ENCODE measurements around the gene CREB1. TPM values are rescaled to one million over a fixed set of nuclear protein-coding genes. Genes with fewer than 3 reads are reported as not detected.
A peak's percentile ranks its signal among the peaks of the same experiment; 100 is the strongest.

The CREB1 gene
- total RNA-seq, 1 experiment from 2014 or later = 34.6 TPM

GRCh38 chr2:207587305-207587704 is 57.5 kb downstream of the CREB1 start:
- DNase-seq (ENCODE audit: low read depth, low spot score) = no peak
- in situ Hi-C loops (cut with HindIII; ENCODE audit: low pct_unique_long_range_greater_than_20kb, low sequenced_read_pairs) = no loop called here

DNA sequence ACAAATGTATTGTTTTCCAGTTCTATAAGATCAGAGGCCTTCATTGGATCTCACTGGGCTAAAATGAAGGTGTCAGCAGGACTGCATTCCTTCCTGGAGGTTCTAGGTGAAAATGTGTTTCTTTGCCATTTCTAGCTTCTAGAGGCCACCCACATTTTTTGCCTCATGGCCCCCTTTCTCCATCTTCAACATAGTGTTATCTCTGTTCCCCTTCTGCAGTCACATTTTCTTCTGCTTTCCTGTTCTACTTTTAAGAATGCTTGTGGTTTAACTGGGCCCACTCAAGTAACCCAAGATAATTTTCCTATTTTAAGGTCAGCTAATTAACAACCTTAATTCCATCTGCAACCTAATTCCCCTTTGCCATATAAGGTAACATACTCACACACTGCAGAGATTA is 59.4 kb downstream of the CREB1 start:
- in situ Hi-C loops (cut with HindIII; ENCODE audit: low pct_unique_long_range_greater_than_20kb, low sequenced_read_pairs) = no loop called here
- no peak for DNase-seq (ENCODE audit: low read depth, low spot score)

DNA sequence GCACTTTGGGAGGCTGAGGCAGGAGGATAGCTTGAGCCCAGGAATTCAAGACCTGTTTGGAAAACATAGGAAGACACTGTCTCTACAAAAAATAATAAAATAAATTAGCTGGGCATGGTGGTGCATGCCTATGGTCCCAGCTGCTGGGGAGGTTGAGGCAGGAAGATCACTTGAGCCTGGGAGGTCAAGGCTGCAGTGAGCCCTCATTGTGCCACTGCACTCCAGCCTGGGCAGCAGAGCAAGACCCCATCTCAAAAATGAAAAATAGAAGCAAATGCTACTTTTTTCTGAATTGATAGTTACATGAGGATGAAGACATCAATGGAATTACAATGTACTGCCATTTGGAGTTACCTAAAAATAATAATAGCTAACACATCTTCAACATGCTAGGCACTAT is 63.5 kb downstream of the CREB1 start:
- in situ Hi-C loops (cut with HindIII; ENCODE audit: low pct_unique_long_range_greater_than_20kb, low sequenced_read_pairs) = no loop called here

GRCh38 chr2:207594264-207594663 is 64.5 kb downstream of the CREB1 start:
- DNase-seq (ENCODE audit: low read depth, low spot score) = no peak
- in situ Hi-C loops (cut with HindIII; ENCODE audit: low pct_unique_long_range_greater_than_20kb, low sequenced_read_pairs) = no loop called here

More for the DNA sequence above, 63.5 kb downstream of the CREB1 start:
- DNase-seq (ENCODE audit: low read depth, low spot score) = no peak

GRCh38 chr2:207594731-207595130 is 65.0 kb downstream of the CREB1 start:
- in situ Hi-C loops (cut with HindIII; ENCODE audit: low pct_unique_long_range_greater_than_20kb, low sequenced_read_pairs) = no loop called here
- DNase-seq (ENCODE audit: low read depth, low spot score) = no peak

DNA sequence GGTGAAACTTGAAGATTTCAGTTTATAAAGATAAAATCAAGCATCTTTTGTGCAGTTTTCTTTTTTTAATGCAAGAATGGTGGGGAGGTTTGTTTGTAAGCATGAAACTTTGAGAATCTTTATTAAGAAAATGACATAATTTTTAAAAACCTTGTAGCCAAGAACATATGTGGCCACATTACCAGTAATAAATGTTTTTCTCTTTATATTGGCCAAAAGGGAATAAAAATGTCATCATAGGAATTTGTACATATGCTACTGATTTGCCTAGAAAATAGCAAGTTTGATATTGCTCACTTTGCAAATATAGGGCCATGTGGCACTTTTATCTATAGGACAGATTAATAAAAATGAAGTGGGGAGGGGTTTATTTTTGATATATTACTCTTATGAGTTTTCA is 69.9 kb downstream of the CREB1 start:
- in situ Hi-C loops (cut with HindIII; ENCODE audit: low pct_unique_long_range_greater_than_20kb, low sequenced_read_pairs) = no loop called here
- no peak for DNase-seq (ENCODE audit: low read depth, low spot score)

DNA sequence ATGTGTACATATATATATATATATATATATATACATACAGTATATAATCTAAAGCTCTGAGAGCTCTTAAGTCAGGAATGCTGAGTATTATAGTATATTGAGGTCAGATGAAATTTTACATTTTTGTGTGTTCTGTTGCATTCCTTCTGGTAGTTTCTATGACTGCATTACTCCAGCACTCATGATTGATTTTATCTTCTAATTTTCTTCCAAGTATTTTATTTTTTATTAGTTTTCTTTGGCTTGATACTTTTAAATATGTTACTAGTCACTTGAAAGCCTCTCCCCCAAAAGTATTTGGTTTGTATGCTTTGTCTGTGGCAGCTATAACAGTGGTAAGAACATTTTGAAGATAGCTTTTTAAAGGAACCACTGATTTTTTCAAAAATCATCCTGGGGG is 70.5 kb downstream of the CREB1 start:
- in situ Hi-C loops (cut with HindIII; ENCODE audit: low pct_unique_long_range_greater_than_20kb, low sequenced_read_pairs) = no loop called here
- no peak for DNase-seq (ENCODE audit: low read depth, low spot score)

DNA sequence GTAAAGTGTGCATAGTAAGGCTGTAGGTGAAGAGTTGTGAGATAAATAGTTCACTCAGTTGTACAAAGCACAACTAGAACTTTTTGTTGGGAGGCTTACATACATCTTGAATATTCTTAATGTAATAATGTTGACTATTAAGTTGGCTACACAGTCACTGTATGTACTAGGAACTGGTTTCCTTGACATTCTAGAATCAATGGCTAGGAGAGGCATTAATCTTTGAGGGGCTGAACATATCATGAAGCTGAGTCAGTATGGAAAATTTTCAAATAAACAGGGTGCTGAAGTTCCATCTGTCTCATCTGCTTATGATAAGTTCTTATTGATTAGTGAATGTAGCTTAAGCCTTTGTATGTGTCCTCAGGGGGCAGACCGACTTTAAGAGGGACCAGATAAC is 72.0 kb downstream of the CREB1 start:
- in situ Hi-C loops (cut with HindIII; ENCODE audit: low pct_unique_long_range_greater_than_20kb, low sequenced_read_pairs) = no loop called here
- no peak for DNase-seq (ENCODE audit: low read depth, low spot score)

DNA sequence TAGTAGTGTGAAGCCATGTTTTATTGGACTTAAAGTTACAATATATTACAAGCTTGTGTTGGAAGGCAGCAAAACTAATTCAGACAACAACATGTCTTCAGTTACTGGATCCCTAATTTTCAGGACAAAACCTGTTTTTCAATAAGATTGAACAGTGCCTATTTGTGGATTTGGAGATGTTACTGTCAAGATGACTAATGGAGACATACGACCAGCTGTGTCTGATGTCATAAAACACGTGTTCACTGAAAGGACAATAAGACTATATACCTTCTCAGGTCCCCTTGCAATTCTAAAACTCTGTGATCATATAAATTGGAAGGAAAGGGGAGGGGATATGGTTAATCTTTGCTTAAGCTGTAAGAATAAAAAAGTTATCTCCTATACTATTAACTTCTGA is 73.7 kb downstream of the CREB1 start:
- peak; percentile 68 for DNase-seq (ENCODE audit: low read depth, low spot score)
- in situ Hi-C loops (cut with HindIII; ENCODE audit: low pct_unique_long_range_greater_than_20kb, low sequenced_read_pairs) = no loop called here

DNA sequence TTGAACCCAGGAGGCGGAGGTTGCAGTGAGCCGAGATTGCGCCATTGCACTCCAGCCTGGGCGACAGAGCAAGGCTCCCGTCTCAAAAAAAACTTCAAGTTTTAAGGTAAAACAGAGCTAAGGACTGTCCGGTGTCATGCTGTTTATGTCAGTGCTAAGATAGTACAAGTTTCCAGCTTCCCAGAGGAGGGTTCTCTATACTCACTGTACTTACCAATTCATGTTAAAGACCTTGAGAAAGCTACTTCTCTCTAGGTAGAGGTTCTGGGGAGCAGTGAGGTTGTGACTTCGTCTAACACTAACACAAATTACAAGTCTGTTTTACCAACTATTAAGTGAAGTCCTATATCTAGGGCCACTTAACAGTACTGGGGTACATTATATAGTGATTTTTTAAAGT is 76.6 kb downstream of the CREB1 start:
- in situ Hi-C loops (cut with HindIII; ENCODE audit: low pct_unique_long_range_greater_than_20kb, low sequenced_read_pairs) = no loop called here
- no peak for DNase-seq (ENCODE audit: low read depth, low spot score)

- in situ Hi-C loops (cut with HindIII; ENCODE audit: low pct_unique_long_range_greater_than_20kb, low sequenced_read_pairs) = no loop called here
- no peak for DNase-seq (ENCODE audit: low read depth, low spot score)
Measured at GRCh38 chr2:207606829-207607228, 77.1 kb downstream of the CREB1 start.

- DNase-seq (ENCODE audit: low read depth, low spot score) = peak; percentile 70
- in situ Hi-C loops (cut with HindIII; ENCODE audit: low pct_unique_long_range_greater_than_20kb, low sequenced_read_pairs) = no loop called here
Measured at GRCh38 chr2:207612714-207613113, 83.0 kb downstream of the CREB1 start.

GRCh38 chr2:207614824-207615223 is 85.1 kb downstream of the CREB1 start:
- in situ Hi-C loops (cut with HindIII; ENCODE audit: low pct_unique_long_range_greater_than_20kb, low sequenced_read_pairs) = no loop called here
- DNase-seq (ENCODE audit: low read depth, low spot score) = no peak

- no peak for DNase-seq (ENCODE audit: low read depth, low spot score)
- in situ Hi-C loops (cut with HindIII; ENCODE audit: low pct_unique_long_range_greater_than_20kb, low sequenced_read_pairs) = no loop called here
Measured at GRCh38 chr2:207616185-207616584, 86.4 kb downstream of the CREB1 start.

DNA sequence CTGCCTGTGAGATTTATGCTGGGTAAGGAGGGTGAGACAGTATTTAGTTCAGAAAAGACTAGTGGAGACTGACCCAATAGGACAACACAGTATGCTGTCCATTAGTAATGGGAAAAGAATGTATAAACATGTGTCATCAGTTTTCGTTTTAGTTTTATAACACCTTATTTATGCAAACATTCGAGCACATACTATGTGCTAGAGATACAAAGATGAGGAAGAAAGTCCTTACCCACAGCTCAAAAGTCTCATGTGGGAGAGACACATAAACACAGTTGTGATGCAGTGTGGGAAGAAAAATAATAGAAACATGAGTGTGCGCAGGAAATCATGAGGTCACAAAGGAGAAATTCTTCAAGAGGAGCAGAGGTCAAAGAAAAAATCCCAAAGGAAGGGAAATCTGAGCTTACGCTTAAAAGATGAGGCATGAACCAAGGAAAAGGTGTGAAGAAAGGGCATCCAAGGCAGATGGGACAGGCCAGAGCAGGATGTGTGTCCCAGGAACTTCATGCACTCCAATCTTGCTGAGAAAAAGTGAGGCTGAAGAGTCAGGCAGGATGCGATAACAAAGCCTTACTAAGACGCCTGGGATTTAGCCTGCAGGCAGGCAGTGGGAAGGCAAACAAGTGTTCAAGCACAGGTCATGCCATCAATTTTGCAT is 87.4 kb downstream of the CREB1 start:
- DNase-seq (ENCODE audit: low read depth, low spot score) = peak; percentile 38

DNA sequence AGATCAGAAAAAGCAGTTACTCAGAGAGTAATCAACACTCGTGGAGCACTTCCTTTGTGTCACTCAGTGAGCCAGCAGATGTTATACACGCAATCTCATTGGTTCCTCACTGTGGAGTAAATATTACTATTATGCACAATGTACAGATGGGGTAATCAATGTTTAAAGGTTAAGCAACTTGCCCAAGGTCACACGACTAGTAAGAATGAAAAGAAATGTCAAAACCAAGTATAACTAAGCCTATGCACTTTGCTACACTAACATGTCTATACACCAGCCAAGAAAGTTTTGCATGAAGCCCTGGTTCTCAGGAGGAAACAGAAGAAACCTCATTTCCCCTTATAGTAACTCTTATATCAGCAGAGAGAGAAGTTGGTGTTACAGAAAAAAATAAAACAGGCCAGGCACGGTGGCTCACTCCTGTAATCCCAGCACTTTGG is 90.0 kb downstream of the CREB1 start:
- DNase-seq (ENCODE audit: low read depth, low spot score) = no peak
- in situ Hi-C loops (cut with HindIII; ENCODE audit: low pct_unique_long_range_greater_than_20kb, low sequenced_read_pairs) = no loop called here

More for the DNA sequence above, 87.4 kb downstream of the CREB1 start:
- in situ Hi-C loops (cut with HindIII; ENCODE audit: low pct_unique_long_range_greater_than_20kb, low sequenced_read_pairs) = no loop called here

DNA sequence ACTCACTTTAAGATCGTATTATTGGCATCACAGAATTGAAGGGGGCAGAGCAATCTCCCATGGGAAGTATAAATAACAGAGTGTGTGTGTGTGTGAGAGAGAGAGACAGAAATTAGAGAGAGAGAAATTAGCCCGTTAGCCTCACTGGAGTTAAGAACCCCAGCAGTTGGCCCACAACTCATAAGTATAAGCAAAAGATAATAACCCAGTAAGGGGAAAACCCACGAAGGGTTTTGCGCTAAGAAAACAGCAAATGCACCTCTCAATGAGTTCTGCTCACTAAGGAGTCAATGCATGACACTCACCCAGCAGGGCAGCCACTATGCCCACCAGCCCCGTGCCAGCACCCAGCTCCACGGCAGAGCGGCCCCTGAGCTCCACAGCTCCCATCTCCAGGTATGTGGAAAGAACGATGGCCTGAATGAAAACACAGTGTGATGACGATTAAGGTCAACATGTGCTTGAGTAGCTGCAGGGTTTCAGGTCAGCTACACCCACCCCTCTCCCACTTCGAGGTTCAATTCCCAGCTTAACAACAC is 91.8 kb downstream of the CREB1 start:
- no peak for DNase-seq (ENCODE audit: low read depth, low spot score)
- in situ Hi-C loops (cut with HindIII; ENCODE audit: low pct_unique_long_range_greater_than_20kb, low sequenced_read_pairs) = no loop called here

DNA sequence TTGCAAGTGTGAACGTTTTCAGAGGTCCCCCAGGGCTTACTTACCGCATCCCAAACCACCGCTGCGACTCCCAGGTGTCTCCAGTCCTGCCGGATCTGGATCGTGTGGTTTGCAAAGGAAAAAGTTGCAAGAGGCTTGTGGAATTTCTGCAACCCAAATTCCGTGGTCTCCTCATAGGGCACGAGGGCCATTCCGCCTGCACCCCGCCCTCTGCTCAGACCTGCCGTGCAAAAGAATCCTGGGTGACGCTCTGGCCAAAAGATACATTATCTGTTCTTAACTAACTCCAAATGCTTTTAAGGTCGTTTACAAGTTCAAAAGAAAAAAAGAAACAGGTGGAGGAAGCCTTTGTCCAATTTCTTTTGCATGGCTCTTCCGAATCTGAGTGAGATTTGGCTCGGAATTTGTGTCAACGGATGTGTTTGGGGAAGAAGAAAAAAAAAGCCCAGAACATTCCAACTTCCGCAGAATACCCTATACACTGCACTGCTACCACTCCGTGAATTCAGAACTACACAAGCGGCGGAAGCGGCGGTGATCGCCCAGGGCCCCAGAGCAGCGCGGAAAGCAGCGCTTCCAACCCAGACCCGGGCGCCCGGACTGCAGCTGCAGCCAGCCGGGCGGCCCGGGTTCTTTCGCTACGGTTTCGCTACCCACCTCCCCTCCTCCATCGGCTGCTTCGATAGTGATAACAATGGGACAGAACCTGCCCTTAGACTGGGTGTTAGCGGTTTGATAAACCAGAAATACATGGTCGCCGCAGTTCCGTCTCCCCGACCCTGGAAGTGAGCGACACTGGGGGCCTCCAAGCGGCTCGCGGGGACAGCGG is 94.6 kb downstream of the CREB1 start:
- peak; percentile 57 for DNase-seq (ENCODE audit: low read depth, low spot score)
- in situ Hi-C loops (cut with HindIII; ENCODE audit: low pct_unique_long_range_greater_than_20kb, low sequenced_read_pairs) = no loop called here
